Stimulated activated memory B cell treated with anti-CD40 and anti-IgM and Interleukin-4, amounts not matched to agents 10 μg/mL and 1 μg/mL and 100 μg/mL, for 72 hours (primary cell): Measurements from ENCODE around the gene PRKAR1B.
"Not testable (repeated sequence)": the region's sequence is repeated elsewhere in the genome, so short reads cannot be mapped to it uniquely, and the experiment has no call there.

ENCODE experiments used
- ATAC-seq: fragments of 150-1000 bp; cut with Tn5 transposase; 2 replicates; pipeline ENCODE4 v1.10.0; 2021
- H3K27ac Mint-ChIP-seq: one replicate; pipeline ENCODE4 v1.8.0; 2022; ENCODE audit warnings: mild to moderate bottlenecking, mixed read lengths
- H3K27me3 Mint-ChIP-seq: one replicate; pipeline ENCODE4 v1.8.0; 2022; ENCODE audit warnings: mixed read lengths
- H3K36me3 Mint-ChIP-seq: one replicate; pipeline ENCODE4 v1.8.0; 2022; ENCODE audit warnings: mixed read lengths
- H3K4me1 Mint-ChIP-seq: one replicate; pipeline ENCODE4 v1.8.0; 2022; ENCODE audit warnings: mixed read lengths
- H3K4me3 Mint-ChIP-seq: one replicate; pipeline ENCODE4 v1.8.0; 2022; ENCODE audit warnings: mild to moderate bottlenecking, moderate library complexity, mixed read lengths
- H3K9me3 Mint-ChIP-seq: one replicate; pipeline ENCODE4 v1.8.0; 2022; ENCODE audit warnings: mixed read lengths

Gene PRKAR1B

GRCh38 chr7:749140-749551, 22.1 kb upstream of the PRKAR1B start:
- no peak for ATAC-seq
- H3K27ac Mint-ChIP-seq = no peak overlapping the region
- H3K9me3 Mint-ChIP-seq = no peaks in the 10 kb centered on the region
- H3K4me3 Mint-ChIP-seq = no peak overlapping the region
- no peaks in the 10 kb centered on the region for H3K4me1 Mint-ChIP-seq
- H3K27me3 Mint-ChIP-seq = no peaks in the 10 kb centered on the region
- peaks cover 59% of the 10 kb centered on the region for H3K36me3 Mint-ChIP-seq

DNA sequence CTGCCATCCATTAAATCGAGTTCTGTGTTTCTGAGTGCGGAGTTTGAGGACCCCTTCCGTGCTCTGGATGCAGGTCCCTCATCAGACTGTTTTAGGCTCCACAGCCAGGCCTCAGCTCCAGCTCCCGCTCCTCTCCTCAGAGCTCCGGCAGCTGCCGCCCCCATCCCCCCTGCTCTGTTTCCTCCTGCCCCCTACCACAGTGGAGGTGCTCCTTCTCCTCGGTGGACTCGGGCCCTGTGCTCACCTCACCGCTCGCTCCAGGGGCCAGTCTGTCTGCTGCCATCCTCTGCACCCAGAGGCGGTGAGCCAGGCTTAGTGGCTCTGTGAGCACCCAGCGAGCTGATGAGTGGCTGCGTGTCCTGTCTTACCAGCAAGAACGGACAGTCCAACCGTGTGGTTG, 21.4 kb upstream of the PRKAR1B start:
- Mint-ChIP-seq H3K27ac (no peak overlapping the region), H3K36me3 (peaks cover 54% of the 10 kb centered on the region), H3K9me3 (no peaks in the 10 kb centered on the region), H3K4me3 (no peak overlapping the region), H3K27me3 (no peaks in the 10 kb centered on the region), H3K4me1 (no peaks in the 10 kb centered on the region)
- ATAC-seq = no peak

GRCh38 chr7:747186-747585, 20.1 kb upstream of the PRKAR1B start:
- Mint-ChIP-seq H3K9me3 (no peaks in the 10 kb centered on the region), H3K4me1 (no peaks in the 10 kb centered on the region), H3K4me3 (no peak overlapping the region), H3K36me3 (peaks cover 51% of the 10 kb centered on the region), H3K27me3 (no peaks in the 10 kb centered on the region), H3K27ac (no peak overlapping the region)
- ATAC-seq = no peak

DNA sequence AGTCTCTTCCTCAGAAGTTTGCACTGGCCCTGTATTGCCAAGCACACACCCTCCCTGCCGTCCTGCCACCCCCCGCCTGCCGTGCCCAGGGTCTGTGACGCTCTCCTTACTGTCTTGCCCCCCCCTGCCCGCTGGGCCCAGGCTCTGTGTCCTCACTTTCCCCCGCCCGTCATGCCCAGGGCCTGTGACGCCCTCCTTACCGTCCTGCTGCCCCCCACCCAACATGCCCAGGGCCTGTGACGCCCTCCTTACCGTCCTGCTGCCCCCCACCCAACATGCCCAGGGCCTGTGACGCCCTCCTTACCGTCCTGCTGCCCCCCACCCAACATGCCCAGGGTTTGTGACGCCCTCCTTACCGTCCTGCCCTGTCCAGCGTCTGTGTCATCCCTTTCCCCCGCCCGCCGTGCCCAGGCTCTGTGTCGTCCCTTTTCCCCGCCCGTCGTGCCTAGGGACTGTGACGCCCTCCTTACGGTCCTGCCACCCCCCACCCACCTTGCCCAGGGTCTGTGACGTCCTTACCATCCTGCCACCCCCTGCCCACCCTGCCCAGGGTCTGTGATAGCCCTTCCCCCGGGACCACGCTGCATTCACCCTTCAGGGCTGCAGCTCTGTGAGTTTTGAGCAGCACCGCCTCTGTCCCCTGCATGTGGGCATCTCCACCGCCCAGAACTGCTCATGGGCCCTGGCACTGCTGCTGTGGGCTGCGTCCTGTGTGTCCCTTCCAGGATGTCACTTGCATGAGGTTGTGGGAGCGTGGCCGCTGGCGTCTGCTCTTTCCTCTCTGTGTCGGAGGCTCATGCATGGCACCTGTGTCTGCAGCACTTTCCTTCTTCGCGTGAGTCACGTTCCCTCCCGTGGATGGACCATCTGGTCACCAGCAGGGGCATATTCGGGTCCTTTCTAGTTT, 19.3 kb upstream of the PRKAR1B start:
- Mint-ChIP-seq H3K4me3 (no peak overlapping the region), H3K27me3 (no peaks in the 10 kb centered on the region), H3K27ac (no peak overlapping the region)

DNA sequence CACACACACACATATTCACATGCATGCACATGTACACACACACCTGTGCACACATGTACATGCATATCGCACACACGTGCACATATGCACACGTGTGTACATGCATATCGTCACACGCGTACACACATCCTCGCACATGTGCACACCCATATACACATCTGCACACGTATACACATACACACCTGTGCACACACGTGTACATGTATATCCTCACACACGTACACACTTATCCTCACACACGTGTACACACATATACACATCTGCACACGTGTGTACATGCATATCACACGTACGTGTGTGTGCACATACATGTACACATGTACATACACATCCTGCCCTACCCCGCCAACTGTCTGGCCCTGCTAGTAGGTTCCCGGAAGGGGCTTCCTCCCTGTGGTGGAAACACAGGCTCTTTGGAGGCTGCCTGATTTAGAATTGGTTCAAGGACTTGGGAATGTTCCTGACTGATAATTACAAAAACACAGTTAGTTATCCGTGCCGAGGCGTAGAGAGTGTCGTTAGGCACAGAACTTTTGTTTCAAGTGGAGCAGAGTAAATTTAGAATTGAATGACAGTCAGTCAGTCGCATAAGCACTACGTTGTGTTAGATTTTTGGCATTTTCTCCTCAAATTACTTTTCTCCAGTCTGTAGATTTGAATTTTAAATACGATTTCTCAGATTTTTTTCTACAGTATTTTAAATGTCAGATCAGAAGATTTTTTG, 18.5 kb upstream of the PRKAR1B start:
- Mint-ChIP-seq H3K4me3 (no peak overlapping the region), H3K36me3 (peaks cover 49% of the 10 kb centered on the region), H3K9me3 (no peaks in the 10 kb centered on the region), H3K4me1 (no peaks in the 10 kb centered on the region), H3K27me3 (no peaks in the 10 kb centered on the region), H3K27ac (no peak overlapping the region)
- no peak for ATAC-seq

More for the DNA sequence above, 19.3 kb upstream of the PRKAR1B start:
- Mint-ChIP-seq H3K36me3 (peaks cover 44% of the 10 kb centered on the region), H3K4me1 (no peaks in the 10 kb centered on the region), H3K9me3 (no peaks in the 10 kb centered on the region)
- no peak for ATAC-seq

GRCh38 chr7:744854-745430, 17.9 kb upstream of the PRKAR1B start:
- Mint-ChIP-seq H3K27me3 (no peaks in the 10 kb centered on the region), H3K9me3 (no peaks in the 10 kb centered on the region), H3K36me3 (peaks cover 51% of the 10 kb centered on the region), H3K4me3 (no peak overlapping the region), H3K4me1 (no peaks in the 10 kb centered on the region), H3K27ac (no peak overlapping the region)
- ATAC-seq = no peak

- ATAC-seq, H3K4me1 Mint-ChIP-seq, H3K9me3 Mint-ChIP-seq, H3K4me3 Mint-ChIP-seq, H3K27me3 Mint-ChIP-seq, H3K27ac Mint-ChIP-seq: not testable (repeated sequence)
- H3K36me3 Mint-ChIP-seq = peaks cover 51% of the 10 kb centered on the region
Observed at GRCh38 chr7:744128-744520, 17.0 kb upstream of the PRKAR1B start.

DNA sequence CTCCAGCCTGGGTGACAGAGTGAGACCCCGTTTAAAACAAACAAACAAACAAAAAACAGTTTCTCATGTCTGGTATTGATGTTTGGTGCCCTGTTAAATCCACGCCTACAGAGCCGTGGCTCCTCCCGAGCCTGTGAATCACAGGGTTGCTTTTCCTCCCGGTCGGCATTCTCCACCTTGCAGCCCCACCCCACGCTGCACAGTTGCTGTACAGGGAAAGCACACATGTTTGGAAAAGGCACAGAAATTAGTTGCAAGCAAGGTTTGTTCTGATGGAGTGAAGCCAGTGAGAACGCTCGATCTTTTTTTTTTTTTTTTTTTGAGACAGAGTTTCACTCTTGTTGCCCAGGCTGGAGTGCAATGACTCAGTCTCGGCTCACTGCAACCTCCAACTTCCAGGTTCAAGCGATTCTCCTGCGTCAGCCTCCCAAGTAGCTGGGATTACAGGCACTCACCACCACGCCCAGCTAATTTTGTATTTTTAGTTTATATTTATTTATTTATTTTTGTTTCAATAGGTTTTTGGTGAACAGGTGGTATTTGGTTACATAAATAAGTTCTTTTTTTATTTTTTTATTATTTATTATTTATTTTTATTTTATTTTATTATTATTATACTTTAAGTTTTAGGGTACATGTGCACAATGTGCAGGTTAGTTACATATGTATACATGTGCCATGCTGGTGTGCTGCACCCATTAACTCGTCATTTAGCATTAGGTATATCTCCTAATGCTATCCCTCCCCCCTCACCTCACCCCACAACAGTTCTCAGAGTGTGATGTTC, 16.5 kb upstream of the PRKAR1B start:
- not testable (repeated sequence) for ATAC-seq, H3K4me3 Mint-ChIP-seq, H3K9me3 Mint-ChIP-seq, H3K27me3 Mint-ChIP-seq, H3K4me1 Mint-ChIP-seq, H3K27ac Mint-ChIP-seq
- peaks cover 49% of the 10 kb centered on the region for H3K36me3 Mint-ChIP-seq

DNA sequence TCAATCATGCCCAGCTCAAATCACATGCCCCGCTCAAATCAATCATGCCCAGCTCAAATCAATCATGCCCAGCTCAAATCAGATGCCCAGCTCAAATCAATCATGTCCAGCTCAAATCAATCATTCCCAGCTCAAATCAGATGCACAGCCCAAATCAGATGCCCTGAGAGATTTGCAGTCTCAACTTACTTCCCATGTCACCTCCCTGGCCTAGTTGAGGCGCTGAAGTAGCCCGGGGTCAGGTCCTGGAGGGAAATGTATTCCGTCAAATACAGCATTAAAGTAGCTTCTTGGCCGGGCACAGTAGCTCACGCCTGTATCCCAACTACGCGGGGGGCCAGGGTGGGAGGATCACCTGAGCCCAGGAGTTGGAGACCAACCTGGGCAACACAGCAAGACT, 15.7 kb upstream of the PRKAR1B start:
- Mint-ChIP-seq H3K36me3 (peaks cover 51% of the 10 kb centered on the region), H3K4me3 (no peak overlapping the region), H3K4me1 (peaks cover 5% of the 10 kb centered on the region), H3K27me3 (no peaks in the 10 kb centered on the region), H3K9me3 (no peaks in the 10 kb centered on the region), H3K27ac (no peak overlapping the region)
- ATAC-seq = no peak

GRCh38 chr7:741850-742249, 14.8 kb upstream of the PRKAR1B start:
- Mint-ChIP-seq H3K36me3 (peaks cover 52% of the 10 kb centered on the region), H3K9me3 (no peaks in the 10 kb centered on the region), H3K4me1 (peaks cover 12% of the 10 kb centered on the region), H3K27ac (no peak overlapping the region), H3K27me3 (no peaks in the 10 kb centered on the region), H3K4me3 (no peak overlapping the region)
- no peak for ATAC-seq

GRCh38 chr7:741191-741671, 14.2 kb upstream of the PRKAR1B start:
- no peak overlapping the region for H3K27ac Mint-ChIP-seq
- H3K36me3 Mint-ChIP-seq = peaks cover 48% of the 10 kb centered on the region
- H3K4me1 Mint-ChIP-seq = peaks cover 12% of the 10 kb centered on the region
- no peak overlapping the region for H3K4me3 Mint-ChIP-seq
- H3K27me3 Mint-ChIP-seq = no peaks in the 10 kb centered on the region
- H3K9me3 Mint-ChIP-seq = no peaks in the 10 kb centered on the region
- ATAC-seq = no peak

DNA sequence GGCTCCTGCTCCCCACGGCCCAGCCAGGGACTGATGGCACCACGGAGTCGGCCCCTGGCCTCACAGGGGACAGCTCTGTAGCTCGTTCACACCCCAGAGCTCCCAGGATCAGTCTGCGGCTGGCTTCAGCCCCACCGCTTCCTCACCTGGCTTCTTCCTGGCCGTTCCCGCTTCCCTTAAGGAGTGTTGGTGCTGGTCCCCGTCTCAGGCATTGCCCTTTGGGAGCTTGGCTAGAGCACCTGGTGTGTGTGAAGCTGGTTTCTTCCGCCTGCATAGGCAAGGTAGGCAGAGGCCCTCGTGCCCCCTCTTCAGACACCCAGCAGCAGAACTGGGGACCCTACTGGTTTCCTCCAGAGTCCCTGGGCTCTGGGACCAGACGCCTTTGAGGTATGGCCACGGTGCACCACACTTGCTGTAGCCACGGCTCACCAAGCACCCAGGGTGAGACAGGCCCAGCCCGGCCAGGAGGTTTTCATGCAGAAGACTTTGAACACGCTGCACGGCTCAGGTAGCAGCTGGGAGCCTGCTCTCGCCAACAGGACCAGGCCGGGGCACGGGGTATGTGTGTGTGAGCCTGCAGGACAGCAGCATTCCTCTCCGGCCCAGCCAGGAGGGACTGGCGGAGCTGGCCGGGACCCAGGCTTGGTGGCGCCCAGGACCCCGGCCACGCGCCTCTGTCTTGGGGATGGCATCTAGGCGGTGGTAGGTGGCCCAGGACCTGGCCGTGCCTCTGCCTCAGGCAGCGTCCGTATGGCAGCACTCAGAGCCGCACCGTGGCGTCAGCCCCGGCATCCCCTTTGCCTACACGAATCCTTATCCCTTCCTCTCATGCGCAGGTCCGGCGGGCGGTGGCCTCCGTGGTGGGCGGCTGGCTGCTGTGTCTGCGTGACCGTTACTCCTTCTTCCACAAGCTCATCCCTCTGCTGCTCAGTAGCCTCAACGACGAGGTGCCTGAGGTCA, 13.2 kb upstream of the PRKAR1B start:
- ATAC-seq = no peak
- H3K4me1 Mint-ChIP-seq = peaks cover 12% of the 10 kb centered on the region

GRCh38 chr7:739455-739982, 12.4 kb upstream of the PRKAR1B start:
- ATAC-seq = no peak
- Mint-ChIP-seq H3K36me3 (peaks cover 34% of the 10 kb centered on the region), H3K4me3 (no peak overlapping the region)

More for the DNA sequence above, 13.2 kb upstream of the PRKAR1B start:
- H3K27me3 Mint-ChIP-seq = no peaks in the 10 kb centered on the region
- no peak overlapping the region for H3K4me3 Mint-ChIP-seq
- H3K27ac Mint-ChIP-seq = no peak overlapping the region
- H3K9me3 Mint-ChIP-seq = no peaks in the 10 kb centered on the region
- H3K36me3 Mint-ChIP-seq = peaks cover 42% of the 10 kb centered on the region

More at GRCh38 chr7:739455-739982, 12.4 kb upstream of the PRKAR1B start:
- Mint-ChIP-seq H3K4me1 (peaks cover 12% of the 10 kb centered on the region), H3K9me3 (peaks cover under 1% of the 10 kb centered on the region), H3K27me3 (no peaks in the 10 kb centered on the region), H3K27ac (no peak overlapping the region)
